Neural progenitor cell (in vitro differentiated cells): ENCODE results near the gene CCDC71L. TPM values are rescaled to one million over a fixed set of nuclear protein-coding genes. Genes with fewer than 3 reads are reported as not detected.

Experiments
- DNase-seq: peaks from one replicate; pipeline ENCODE4 v3.0.0-alpha.2; 2016; ENCODE audit warnings: low spot score
- H2AFZ ChIP-seq: fragments of 200-600 bp; sonication (generic); replicated peaks from 2 replicates; pipeline ENCODE4 v1.6.1; 2016; ENCODE audit warnings: antibody characterized with exemption
- H3F3A ChIP-seq: fragments of 200-600 bp; sonication (generic); 2 replicates; pipeline ENCODE4 v1.6.1; 2016; ENCODE audit warnings: antibody characterized with exemption, low read depth
- H3K27ac ChIP-seq: fragments of 200-600 bp; sonication (generic); 2 replicates; pipeline ENCODE4 v1.5.1; 2016; ENCODE audit warnings: mild to moderate bottlenecking
- H3K27me3 ChIP-seq: fragments of 200-600 bp; sonication (generic); 2 replicates; pipeline ENCODE4 v1.6.1; 2016; ENCODE audit warnings: mild to moderate bottlenecking, moderate library complexity
- H3K36me3 ChIP-seq: fragments of 200-600 bp; sonication (generic); 2 replicates; pipeline ENCODE4 v1.5.1; 2016
- H3K4me1 ChIP-seq: fragments of 200-600 bp; sonication (generic); 2 replicates; pipeline ENCODE4 v1.6.1; 2016; ENCODE audit warnings: mixed run types
- H3K4me2 ChIP-seq: fragments of 200-600 bp; sonication (generic); 2 replicates; pipeline ENCODE4 v1.6.1; 2016
- H3K4me3 ChIP-seq: fragments of 200-600 bp; sonication (generic); 2 replicates; pipeline ENCODE4 v1.5.1; 2016
- H3K79me2 ChIP-seq: fragments of 200-600 bp; sonication (generic); 2 replicates; pipeline ENCODE4 v1.6.1; 2016; ENCODE audit warnings: low read depth
- H3K9ac ChIP-seq: fragments of 200-600 bp; sonication (generic); 2 replicates; pipeline ENCODE4 v1.6.1; 2016
- H3K9me3 ChIP-seq: fragments of 200-600 bp; sonication (generic); 2 replicates; pipeline ENCODE4 v1.5.1; 2016; ENCODE audit warnings: low read depth
- H4K20me1 ChIP-seq: fragments of 200-600 bp; sonication (generic); 2 replicates; pipeline ENCODE4 v1.6.1; 2016; ENCODE audit warnings: low read depth
- H3K27ac Mint-ChIP-seq: 3 replicates; pipeline ENCODE4 v1.8.0; 2021; ENCODE audit warnings: mixed read lengths
- H3K27me3 Mint-ChIP-seq: 2 replicates; pipeline ENCODE4 v1.8.0; 2022; ENCODE audit warnings: low read depth, mild to moderate bottlenecking, inconsistent platforms, moderate library complexity, mixed read lengths; ENCODE audit not compliant: insufficient read depth
- H3K36me3 Mint-ChIP-seq: 3 replicates; pipeline ENCODE4 v1.8.0; 2021; ENCODE audit warnings: mixed read lengths
- H3K4me1 Mint-ChIP-seq: 3 replicates; pipeline ENCODE4 v1.8.0; 2021; ENCODE audit warnings: mixed read lengths
- H3K4me3 Mint-ChIP-seq: 3 replicates; pipeline ENCODE4 v1.8.0; 2021; ENCODE audit warnings: mild to moderate bottlenecking, moderate library complexity, mixed read lengths
- H3K9me3 Mint-ChIP-seq: 3 replicates; pipeline ENCODE4 v1.8.0; 2020; ENCODE audit warnings: mixed read lengths
- EZH2 ChIP-seq: fragments of 200-600 bp; sonication (generic); IDR thresholded peaks from 2 replicates; pipeline ENCODE4 v1.6.1; 2017; ENCODE audit warnings: antibody characterized with exemption, mild to moderate bottlenecking, moderate library complexity
- EZH2phosphoT487 ChIP-seq: fragments of 200-600 bp; sonication (generic); IDR thresholded peaks from 2 replicates; pipeline ENCODE4 v1.6.1; 2017; ENCODE audit warnings: antibody characterized with exemption
- total RNA-seq: library from RNA; depleted of rRNA; stranded (reverse); fragments of >200 nt; gene quantifications from 2 replicates; pipeline ENCODE4 v1.2.3, GENCODE V29; 2015; ENCODE audit warnings: low replicate concordance
- TF ChIP-seq, protein P1 (sequence below): fragments of 200-600 bp; sonication (generic); IDR thresholded peaks from 2 replicates; pipeline ENCODE4 v1.5.1; 2017; ENCODE audit warnings: antibody characterized with exemption, mild to moderate bottlenecking

Gene CCDC71L
- total RNA-seq, 1 donor from 2014 or later: 23.8 TPM

DNA sequence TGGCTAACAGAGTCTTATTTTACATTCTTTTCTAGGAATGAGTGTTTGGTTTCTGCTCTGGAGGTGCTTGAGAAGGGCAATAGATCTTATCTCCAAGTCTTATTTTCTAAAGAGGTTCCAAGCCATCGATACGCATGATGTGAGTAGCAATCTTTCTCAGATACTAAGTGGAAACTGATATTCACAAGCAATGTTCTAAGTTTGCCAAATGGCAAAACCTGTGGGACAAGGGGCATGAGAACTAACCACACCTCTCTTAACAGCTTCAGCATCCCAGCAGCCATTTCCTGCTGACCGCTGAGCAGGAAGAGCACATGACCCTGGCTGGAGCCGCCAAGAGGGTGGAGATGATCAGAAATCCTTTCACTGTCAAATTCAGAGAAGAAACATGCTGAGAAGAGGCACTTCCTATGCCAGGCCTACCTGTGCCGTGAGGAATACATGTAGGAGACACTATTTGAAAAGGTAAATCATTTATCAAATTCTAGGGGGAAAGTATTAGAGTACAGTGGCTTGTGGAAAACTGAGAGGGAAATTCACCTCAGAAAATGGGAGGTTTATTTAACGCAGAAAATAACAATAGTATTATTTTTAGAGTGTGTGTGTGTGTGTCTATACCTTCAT lies 35.2 kb downstream of the CCDC71L start:
- Mint-ChIP-seq H3K4me1 (no peaks in the 10 kb centered on the region), H3K9me3 (no peaks in the 10 kb centered on the region), H3K27ac (no peak overlapping the region), H3K4me3 (no peak overlapping the region), H3K36me3 (no peaks in the 10 kb centered on the region), H3K27me3 (peaks cover 2% of the 10 kb centered on the region)
- H3K9me3 ChIP-seq: no peaks in the 10 kb centered on the region
- H2AFZ ChIP-seq: no peak overlapping the region
- no peak for DNase-seq
- H3K27ac ChIP-seq: no peak overlapping the region
- no peak overlapping the region for H3K4me2 ChIP-seq
- TF ChIP-seq EZH2phosphoT487 (no peak), EZH2 (no peak)
- TF ChIP-seq, protein P1, sequence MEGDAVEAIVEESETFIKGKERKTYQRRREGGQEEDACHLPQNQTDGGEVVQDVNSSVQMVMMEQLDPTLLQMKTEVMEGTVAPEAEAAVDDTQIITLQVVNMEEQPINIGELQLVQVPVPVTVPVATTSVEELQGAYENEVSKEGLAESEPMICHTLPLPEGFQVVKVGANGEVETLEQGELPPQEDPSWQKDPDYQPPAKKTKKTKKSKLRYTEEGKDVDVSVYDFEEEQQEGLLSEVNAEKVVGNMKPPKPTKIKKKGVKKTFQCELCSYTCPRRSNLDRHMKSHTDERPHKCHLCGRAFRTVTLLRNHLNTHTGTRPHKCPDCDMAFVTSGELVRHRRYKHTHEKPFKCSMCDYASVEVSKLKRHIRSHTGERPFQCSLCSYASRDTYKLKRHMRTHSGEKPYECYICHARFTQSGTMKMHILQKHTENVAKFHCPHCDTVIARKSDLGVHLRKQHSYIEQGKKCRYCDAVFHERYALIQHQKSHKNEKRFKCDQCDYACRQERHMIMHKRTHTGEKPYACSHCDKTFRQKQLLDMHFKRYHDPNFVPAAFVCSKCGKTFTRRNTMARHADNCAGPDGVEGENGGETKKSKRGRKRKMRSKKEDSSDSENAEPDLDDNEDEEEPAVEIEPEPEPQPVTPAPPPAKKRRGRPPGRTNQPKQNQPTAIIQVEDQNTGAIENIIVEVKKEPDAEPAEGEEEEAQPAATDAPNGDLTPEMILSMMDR: no peak
- H3K79me2 ChIP-seq: no peaks in the 10 kb centered on the region
- no peak overlapping the region for H3K4me3 ChIP-seq
- H3K27me3 ChIP-seq: no peaks in the 10 kb centered on the region
- H3K36me3 ChIP-seq: no peaks in the 10 kb centered on the region
- no peaks in the 10 kb centered on the region for H3K4me1 ChIP-seq
- no peak overlapping the region for H3K9ac ChIP-seq
- H3F3A ChIP-seq: no peaks in the 10 kb centered on the region
- H4K20me1 ChIP-seq: no peaks in the 10 kb centered on the region

DNA sequence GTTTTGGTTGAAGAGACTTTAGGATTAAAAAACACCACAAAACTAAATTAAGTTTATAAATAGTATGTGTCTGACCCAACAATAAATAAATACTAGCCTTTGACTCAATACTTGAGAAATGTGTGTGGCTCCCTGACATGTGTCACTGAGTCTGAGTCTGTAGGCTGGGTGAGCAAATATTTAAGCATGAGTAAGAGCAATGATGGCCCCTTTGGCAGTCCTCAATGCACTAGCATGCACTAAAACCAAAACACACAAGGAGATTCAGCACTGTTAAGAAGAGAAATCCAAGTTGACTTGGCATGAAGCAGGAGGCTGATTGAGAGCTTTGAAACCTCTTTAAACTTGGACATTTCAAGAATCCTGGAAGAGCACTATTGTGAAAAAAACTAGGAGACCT lies 37.1 kb downstream of the CCDC71L start:
- no peaks in the 10 kb centered on the region for H3K36me3 ChIP-seq

GRCh38 chr7:106623315-106623660 lies 37.7 kb downstream of the CCDC71L start:
- H3F3A ChIP-seq: no peaks in the 10 kb centered on the region
- no peak overlapping the region for H2AFZ ChIP-seq
- H3K36me3 ChIP-seq: no peaks in the 10 kb centered on the region
- H3K27ac ChIP-seq: no peak overlapping the region
- Mint-ChIP-seq H3K4me1 (no peaks in the 10 kb centered on the region), H3K27ac (no peak overlapping the region), H3K4me3 (no peak overlapping the region), H3K27me3 (peaks cover 2% of the 10 kb centered on the region), H3K36me3 (no peaks in the 10 kb centered on the region), H3K9me3 (no peaks in the 10 kb centered on the region)
- no peak overlapping the region for H3K9ac ChIP-seq
- H3K4me2 ChIP-seq: no peak overlapping the region
- H3K4me1 ChIP-seq: no peaks in the 10 kb centered on the region
- no peaks in the 10 kb centered on the region for H3K79me2 ChIP-seq
- DNase-seq: no peak
- H3K9me3 ChIP-seq: no peaks in the 10 kb centered on the region
- H4K20me1 ChIP-seq: no peaks in the 10 kb centered on the region
- no peak overlapping the region for H3K4me3 ChIP-seq
- TF ChIP-seq EZH2phosphoT487 (no peak), EZH2 (no peak)
- TF ChIP-seq, protein P1: no peak
- H3K27me3 ChIP-seq: no peaks in the 10 kb centered on the region

More for the DNA sequence above, 37.1 kb downstream of the CCDC71L start:
- no peaks in the 10 kb centered on the region for H4K20me1 ChIP-seq
- no peak overlapping the region for H2AFZ ChIP-seq
- no peaks in the 10 kb centered on the region for H3K79me2 ChIP-seq
- Mint-ChIP-seq H3K4me1 (no peaks in the 10 kb centered on the region), H3K27ac (no peak overlapping the region), H3K36me3 (no peaks in the 10 kb centered on the region), H3K27me3 (peaks cover 2% of the 10 kb centered on the region), H3K4me3 (no peak overlapping the region), H3K9me3 (no peaks in the 10 kb centered on the region)
- H3K9ac ChIP-seq: no peak overlapping the region
- no peak overlapping the region for H3K4me3 ChIP-seq
- H3F3A ChIP-seq: no peaks in the 10 kb centered on the region
- no peaks in the 10 kb centered on the region for H3K4me1 ChIP-seq
- no peak overlapping the region for H3K27ac ChIP-seq
- no peaks in the 10 kb centered on the region for H3K27me3 ChIP-seq
- no peaks in the 10 kb centered on the region for H3K9me3 ChIP-seq
- no peak overlapping the region for H3K4me2 ChIP-seq
- no peak for DNase-seq
- TF ChIP-seq, protein P1: no peak
- TF ChIP-seq EZH2 (no peak), EZH2phosphoT487 (no peak)
